ENCODE results near the gene CARD10.

Gene CARD10

GRCh38 chr22:37496651-37497050 is 22.6 kb downstream of the CARD10 start:
- no peak for TF ChIP-seq CTCF (conservative IDR thresholded peaks at IDR 0.05; ENCODE audit: low read depth, low read length)

GRCh38 chr22:37493979-37494378 is 25.2 kb downstream of the CARD10 start:
- TF ChIP-seq CTCF (conservative IDR thresholded peaks at IDR 0.05; ENCODE audit: low read depth, low read length) = no peak

More at GRCh38 chr22:37496651-37497050, 22.6 kb downstream of the CARD10 start:
- peak; percentile 39 for DNase-seq (ENCODE audit: low read depth)
- H3K4me3 ChIP-seq (ENCODE audit: low read length) = no peak overlapping the region

GRCh38 chr22:37492428-37493344 is 26.5 kb downstream of the CARD10 start:
- DNase-seq (ENCODE audit: low read depth) = no peak
- H3K4me3 ChIP-seq (ENCODE audit: low read length) = no peak overlapping the region
- TF ChIP-seq CTCF (conservative IDR thresholded peaks at IDR 0.05; ENCODE audit: low read depth, low read length) = peak; percentile 67

More at GRCh38 chr22:37493979-37494378, 25.2 kb downstream of the CARD10 start:
- no peak for DNase-seq (ENCODE audit: low read depth)
- no peak overlapping the region for H3K4me3 ChIP-seq (ENCODE audit: low read length)

DNA sequence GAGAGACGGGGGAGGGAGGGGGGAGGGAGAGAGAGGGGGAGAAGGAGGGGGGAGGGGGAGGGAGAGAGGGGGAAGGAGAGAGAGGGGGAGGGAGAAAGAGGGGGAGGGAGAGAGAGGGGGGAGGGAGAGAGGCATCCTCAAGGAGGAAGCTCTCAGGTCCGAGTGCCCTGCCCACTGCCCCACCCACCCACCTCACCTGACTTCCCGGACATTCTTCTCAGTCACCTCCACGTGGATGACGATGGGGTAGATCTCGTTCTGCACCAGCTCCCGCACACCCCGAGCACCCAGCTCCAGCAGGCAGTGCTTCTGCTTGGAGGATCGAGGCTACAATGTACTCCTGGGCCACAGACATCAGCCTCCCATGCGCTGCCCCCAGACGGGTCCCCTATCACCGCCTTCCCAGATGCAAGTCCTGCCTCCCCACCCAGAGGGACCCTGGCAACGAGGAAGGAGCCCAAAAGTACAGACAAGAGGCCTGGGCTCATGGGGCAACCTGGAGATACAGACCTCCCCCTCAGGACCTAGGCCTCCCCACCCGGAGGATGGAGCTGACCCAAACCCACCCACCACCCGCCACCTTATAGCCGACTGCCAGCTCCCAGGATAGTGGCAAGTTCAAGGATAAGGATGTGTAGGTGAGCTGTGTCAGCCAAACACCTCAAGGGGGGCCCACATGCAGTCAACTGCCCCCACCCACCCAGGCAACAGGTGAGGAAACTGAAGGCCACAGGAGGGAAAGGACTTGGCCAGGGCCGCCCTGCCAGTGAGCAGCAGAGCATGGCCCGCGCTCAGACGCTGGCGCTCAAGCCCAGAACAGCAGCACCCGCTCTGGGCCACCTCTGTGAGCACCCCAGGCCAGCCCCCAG is 27.4 kb downstream of the CARD10 start:
- H3K4me3 ChIP-seq (ENCODE audit: low read length) = no peak overlapping the region
- no peak for DNase-seq (ENCODE audit: low read depth)
- no peak for TF ChIP-seq CTCF (conservative IDR thresholded peaks at IDR 0.05; ENCODE audit: low read depth, low read length)

GRCh38 chr22:37491106-37491505 is 28.1 kb downstream of the CARD10 start:
- no peak for TF ChIP-seq CTCF (conservative IDR thresholded peaks at IDR 0.05; ENCODE audit: low read depth, low read length)
- H3K4me3 ChIP-seq (ENCODE audit: low read length) = no peak overlapping the region
- DNase-seq (ENCODE audit: low read depth) = no peak

DNA sequence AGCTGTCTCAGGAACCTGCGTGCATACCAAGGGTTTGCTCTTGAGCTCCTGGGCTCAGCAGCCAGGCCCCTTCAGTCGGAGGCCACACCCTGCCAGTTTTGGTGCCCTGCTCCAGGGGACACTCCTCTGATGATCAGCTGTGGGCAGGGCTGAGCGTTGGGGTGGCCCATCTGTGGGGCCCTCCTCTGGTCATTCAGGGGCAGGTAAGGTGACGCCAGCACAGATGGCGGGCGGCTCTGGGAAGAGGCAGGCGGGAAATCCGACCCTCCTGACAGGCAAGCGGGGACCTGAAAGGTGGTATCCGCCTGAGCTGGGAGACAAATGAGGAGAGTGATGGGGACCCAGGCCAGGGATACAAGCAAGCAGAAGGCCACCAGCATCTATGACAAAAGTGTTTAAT is 29.2 kb downstream of the CARD10 start:
- no peak for DNase-seq (ENCODE audit: low read depth)
- H3K4me3 ChIP-seq (ENCODE audit: low read length) = no peak overlapping the region
- no peak for TF ChIP-seq CTCF (conservative IDR thresholded peaks at IDR 0.05; ENCODE audit: low read depth, low read length)

Measured in retinal pigment epithelial cell (primary cell).